Stimulated activated CD8-positive, alpha-beta memory T cell treated with anti-CD3 and anti-CD28 coated beads, Interleukin-7, amount 100 ng/mL, for 1 hour (primary cell): ENCODE measurements around the gene CAMTA1.

Experiments used
- DNase-seq, 2 donors: peaks; one replicate each; pipeline ENCODE4 v3.0.0-alpha.2; 2020; ENCODE audit warnings: low read depth in 2 of 2

CAMTA1 gene

DNA sequence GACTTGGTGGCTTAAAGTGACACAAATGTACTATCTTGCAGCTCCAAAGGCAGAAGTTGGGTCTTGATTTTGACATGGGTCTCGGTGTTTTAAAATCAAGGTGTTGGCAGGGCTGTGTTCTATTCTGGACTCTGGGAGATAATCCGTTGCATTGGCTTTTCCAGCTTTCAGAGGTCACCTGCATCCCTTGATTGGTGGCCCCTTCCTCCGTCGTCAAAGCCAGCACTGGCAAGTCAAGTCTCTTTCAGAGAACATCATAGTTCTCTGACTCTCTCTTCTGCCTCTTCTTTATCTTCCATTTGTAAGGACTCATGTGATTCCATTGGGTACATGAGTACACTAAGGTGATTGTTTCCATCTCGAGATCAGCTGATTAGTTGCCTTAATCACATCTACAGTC lies 172.1 kb downstream of the CAMTA1 start:
- DNase-seq = no peak

GRCh38 chr1:6958407-6959030 lies 173.3 kb downstream of the CAMTA1 start:
- no peak for DNase-seq

DNA sequence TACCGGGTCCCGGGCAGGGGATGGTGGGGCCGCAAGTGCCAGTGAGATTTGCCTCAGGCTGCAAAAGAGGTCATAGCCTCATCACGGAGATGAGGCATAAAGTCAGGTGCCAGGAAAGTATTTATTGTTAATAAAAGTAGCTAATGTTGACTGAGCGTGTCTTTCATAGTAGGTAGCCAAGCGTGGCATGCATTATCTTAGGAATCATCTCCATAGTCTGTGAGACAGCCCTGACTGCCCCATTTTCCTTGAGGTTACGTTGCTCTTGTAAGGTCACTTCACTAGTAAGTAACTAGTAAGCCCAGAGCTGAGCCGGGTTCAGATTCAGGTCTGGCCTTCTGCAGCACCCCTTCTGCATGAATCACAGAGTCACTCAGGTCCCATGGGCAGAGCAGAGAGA lies 174.2 kb downstream of the CAMTA1 start:
- no peak for DNase-seq

DNA sequence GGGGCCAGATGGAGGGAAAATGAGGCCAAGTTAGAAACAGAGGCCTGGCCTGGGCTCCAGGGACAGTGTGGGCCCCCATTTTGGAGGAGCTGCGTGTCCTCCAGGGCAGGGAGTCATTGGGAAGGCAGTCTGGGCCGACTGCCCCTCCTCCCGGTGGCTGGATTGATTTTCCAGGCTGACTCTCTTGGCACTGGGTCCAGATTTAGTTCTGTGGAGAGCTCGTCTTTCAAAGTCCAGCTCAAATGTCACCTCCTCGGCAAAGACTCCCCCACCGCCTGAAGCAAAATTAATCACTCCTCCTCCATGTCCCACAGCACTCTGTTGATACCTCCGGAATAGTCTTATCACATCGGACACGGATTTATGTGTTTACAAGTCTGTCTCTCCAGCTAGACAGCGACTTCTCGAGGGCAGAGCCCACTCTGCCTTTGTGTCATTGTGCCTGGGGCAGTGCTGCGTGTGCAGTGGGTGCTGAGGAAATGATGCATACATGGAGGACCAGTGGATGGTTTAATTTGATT lies 175.1 kb downstream of the CAMTA1 start:
- no peak for DNase-seq

- DNase-seq = no peak
Observed at GRCh38 chr1:6960860-6961259, 175.6 kb downstream of the CAMTA1 start.

GRCh38 chr1:6961289-6961688 lies 176.0 kb downstream of the CAMTA1 start:
- DNase-seq = no peak

DNA sequence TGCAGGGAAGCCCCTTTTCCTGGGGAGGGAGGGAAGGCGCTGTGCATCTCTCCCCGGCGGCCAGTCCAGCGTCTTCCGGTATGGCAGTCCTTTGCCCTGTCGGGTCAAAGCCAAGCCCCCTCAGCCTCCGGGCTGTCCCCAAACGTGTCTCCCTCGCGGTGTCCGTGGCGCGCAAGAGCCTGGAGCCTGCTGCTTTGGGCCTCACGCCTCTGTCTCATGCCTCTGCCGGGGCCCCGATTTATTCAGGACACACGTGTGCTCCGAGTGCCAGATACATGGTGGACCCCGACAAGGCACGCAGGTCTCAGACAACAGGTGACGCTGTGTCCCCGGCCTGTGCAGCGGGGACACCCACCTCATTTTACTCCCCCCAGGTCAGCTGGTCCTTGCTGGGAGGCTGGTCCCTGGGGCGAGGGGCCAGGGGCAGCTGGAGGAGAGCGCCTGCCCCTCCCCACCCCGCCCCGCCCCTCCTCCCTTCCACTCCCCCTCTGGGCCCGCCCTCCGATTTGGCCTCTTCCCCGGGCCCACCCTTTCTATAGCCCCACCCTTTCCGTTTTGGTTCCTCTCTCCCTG lies 176.7 kb downstream of the CAMTA1 start:
- no peak for DNase-seq

GRCh38 chr1:6962478-6962995 lies 177.3 kb downstream of the CAMTA1 start:
- DNase-seq = no peak

DNA sequence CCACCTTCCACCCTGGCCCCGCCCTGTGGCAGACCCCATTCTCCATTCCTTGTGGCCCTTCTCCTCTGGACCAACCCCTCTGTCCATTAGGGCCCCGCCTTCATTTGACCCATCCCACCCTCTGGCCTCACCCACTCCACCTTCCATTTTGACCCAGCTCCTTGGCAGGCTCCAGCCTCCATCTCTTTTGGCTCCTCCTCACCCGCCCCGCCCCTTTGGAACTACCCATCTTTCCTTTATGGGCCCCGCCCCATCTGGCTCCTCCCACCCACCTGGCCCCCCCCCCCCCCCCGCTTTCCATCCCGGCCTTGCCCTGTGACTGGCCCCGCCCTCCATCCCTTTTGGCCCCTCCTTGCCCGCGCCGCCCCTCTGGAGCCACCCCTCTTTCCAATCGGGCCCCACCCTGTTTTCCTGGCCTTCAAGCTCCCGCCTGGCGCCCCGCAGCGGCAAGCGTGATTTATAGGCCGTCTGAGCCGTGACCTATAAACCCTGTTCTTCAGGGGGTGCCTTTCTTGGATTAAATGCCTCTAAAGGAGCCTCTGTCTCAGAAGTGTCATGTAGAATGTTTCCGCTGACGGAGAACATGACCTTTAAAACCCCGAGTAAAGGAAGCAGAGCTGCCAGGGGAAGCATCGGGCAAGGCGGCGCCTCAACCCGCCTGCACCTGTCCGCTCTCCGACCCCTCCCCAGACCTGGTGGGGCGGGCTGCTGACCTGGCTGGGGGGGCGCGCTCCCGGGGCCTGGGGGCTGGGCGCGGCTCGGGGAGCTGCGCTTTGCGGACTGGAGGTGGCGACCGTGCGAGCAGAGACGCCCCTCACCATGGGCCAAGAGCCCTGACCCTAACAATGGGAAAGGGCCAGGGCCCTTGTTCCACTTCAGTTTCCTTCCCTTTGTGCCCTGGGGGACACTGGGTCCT lies 178.0 kb downstream of the CAMTA1 start:
- peak; percentile 2 to 9 for DNase-seq

- DNase-seq = no peak
Observed at GRCh38 chr1:6963912-6964307, 178.7 kb downstream of the CAMTA1 start.

DNA sequence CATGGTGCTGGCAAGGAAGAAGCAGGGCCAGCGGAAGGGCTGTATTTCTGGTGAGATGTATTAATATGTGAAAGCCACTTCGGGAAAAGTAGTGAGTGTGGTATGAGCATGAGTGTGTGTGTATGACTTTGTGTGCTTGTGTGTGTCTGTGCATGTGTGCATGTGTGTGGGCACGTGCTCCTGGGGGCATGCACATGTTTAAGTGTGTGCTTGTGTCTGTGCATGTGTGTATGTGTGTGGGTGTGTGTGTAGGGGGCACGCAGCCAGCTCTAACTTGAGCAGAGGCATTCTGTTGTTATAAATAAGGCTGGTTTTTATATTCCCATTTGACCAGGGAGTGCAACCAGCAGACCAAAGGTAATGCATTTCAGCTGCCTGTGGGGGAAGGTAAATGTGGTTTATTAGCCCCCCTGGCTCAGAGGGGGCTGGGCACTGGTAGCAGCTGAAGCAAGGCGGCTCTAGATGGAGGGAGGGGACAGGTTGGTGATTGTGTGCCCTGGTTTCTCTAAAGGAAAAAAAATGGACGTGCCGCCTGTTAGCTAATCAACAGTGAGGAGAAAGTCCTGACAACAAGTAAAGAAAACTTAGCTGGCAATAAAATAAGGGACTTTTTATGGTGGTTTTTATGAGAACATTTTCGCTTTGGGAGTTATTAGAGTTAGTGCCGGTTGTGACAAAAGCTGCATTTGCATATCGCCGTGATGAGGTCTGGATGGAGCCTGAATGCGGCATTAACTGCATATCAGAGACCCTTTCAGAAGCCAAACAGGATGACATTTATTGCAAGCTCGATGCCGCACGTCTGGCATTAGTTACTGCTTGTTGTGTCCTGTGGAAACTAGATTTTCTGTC lies 180.1 kb downstream of the CAMTA1 start:
- DNase-seq = no peak

- no peak for DNase-seq
Observed at GRCh38 chr1:6965935-6966241, 180.6 kb downstream of the CAMTA1 start.

GRCh38 chr1:6966326-6966725 lies 181.1 kb downstream of the CAMTA1 start:
- no peak for DNase-seq

GRCh38 chr1:6967431-6968111 lies 182.3 kb downstream of the CAMTA1 start:
- no peak for DNase-seq

DNA sequence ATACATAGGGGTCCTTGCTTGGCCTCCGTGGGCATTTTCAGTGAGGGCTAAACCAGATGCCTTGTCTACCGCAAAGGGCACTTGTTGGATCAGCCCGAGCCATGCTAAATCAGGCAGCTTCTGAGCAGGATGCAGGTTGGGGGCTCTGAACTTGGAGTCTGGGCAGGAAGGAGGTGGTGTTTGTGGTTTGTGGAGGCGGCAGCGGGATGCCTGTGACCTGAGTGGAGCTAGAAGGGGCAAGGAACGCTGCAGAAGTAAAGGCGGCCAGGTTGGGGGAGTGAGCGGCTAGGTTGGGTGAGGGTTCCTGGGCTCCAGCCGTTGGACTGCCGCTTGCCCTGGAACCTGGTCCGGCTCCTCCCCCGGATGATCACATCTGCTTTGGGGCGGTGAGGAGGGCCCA lies 183.9 kb downstream of the CAMTA1 start:
- DNase-seq = no peak

DNA sequence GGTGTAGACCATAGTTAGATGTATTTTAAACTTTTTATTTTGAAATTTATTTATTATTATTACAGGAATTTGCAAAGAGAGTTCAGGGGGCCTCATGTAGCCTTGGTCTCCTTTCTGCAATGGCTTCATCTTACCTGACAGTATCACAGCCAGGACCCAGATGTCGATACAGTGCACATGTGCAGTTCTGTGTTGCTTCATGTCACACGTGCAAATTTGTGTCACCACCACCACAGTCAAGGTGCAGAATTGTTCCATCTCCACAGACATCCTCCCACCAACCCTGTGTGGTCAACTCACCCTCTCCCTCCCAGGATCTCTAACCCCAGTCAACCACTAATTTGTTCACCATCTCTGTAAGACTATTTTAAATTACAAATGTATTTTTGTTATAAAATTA lies 184.5 kb downstream of the CAMTA1 start:
- no peak for DNase-seq

DNA sequence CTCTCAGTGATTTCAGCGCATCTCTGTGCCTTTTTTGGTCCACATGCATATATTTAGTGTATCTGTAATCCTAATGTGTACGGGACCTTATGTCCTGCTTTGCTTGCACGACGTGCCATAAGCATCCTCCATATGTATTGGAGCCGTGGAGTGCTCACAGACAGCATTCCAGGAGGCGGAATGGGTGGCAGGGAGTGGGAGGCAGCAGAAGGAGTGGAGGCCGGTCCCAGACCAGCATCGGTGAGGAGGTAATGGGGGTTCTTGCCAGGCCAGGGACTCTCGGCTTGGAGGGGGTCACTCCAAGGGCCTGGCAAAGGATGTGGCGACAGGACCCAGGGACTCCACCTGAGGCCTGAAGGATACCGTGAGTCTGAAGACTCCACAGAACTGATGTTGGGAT lies 185.0 kb downstream of the CAMTA1 start:
- no peak for DNase-seq

DNA sequence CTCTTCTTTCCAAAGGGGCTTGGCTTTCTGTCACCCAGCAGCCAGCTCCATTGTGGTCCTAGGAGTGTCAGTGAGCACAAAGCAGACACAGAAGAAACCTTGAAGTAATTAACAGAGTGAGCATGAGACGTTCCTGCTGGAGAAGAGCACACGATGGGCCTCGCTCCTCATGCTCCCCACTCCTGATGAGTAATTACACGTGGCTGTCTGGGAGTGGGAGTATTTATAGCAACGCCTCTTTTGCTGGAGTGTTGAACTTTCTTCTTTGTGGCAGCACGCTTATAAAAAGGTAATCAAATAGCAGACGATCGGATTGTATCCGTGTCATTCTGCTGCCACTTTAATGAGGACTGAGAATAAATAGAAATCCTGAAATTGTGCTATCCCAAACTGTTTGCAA lies 185.8 kb downstream of the CAMTA1 start:
- DNase-seq = no peak

DNA sequence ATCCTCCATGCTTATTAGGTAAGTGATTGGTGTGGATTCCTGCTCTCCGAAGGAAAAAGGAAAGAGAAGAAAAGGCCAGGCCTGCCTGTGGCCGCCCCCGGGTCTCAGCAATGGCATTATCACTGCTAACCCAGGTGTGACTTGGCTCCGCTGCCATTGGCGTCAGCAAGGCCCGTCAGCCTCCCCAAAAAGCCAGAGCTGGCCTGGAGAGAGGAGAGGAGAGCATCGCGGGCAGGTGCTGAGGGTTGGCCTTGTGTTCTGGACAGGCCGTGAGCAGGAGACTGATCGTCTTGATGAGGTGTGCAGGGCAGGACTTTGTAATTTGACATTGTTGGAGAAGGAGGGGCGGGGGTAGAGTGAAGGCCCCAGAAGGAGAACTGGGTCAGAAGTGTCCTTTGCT lies 186.4 kb downstream of the CAMTA1 start:
- DNase-seq = no peak

DNA sequence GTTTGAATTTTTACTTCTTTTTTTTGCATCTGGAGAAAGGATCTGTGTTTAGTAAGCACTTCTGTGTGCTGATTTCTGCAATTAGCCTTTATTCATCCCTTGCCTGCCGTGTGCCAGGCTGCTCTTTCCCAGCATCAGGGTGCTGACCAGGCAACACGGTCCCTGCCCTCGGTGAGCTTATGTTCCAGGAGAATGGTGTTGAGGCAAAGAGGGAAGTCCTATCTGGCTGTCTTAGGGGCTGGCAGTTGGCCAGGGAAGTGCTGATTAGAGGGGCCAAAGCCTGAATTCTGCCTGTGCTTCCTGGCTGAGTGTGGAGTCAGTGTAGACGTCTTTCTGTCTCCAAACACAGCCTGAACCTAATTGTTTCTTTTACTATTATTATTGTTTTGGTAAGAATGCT lies 187.1 kb downstream of the CAMTA1 start:
- no peak for DNase-seq

- DNase-seq = no peak
Observed at GRCh38 chr1:6975331-6976043, 190.2 kb downstream of the CAMTA1 start.
